B cell (primary cell): ENCODE measurements around the gene RAP1GAP2. TPM values are rescaled to one million over a fixed set of nuclear protein-coding genes. Genes with fewer than 3 reads are reported as not detected.
A peak's percentile ranks its signal among the peaks of the same experiment; 100 is the strongest.

Experiments
- ATAC-seq: fragments of 200-7000 bp; cut with Tn5 transposase; one replicate; pipeline ENCODE4 v1.10.0; 2021; ENCODE audit warnings: low read depth, mild to moderate bottlenecking, moderate number of reproducible peaks, moderate library complexity
- CTCF ChIA-PET: fragments of 350-600 bp; sonication (Branson Sonifier 250); formaldehyde crosslinking; loops from one replicate; lab custom pipeline; 2021; ENCODE audit warnings: antibody characterized with exemption, inconsistent platforms; lab: Charles Lee
- POLR2A ChIA-PET: fragments of 350-600 bp; sonication (Branson Sonifier 250); formaldehyde crosslinking; loops from one replicate; lab custom pipeline; 2021; ENCODE audit warnings: antibody characterized with exemption; lab: Charles Lee
- DNase-seq: peaks from one replicate; pipeline ENCODE4 v3.0.0; 2013
- H2AFZ ChIP-seq: 2 replicates; pipeline ENCODE4 v1.6.1; 2012; ENCODE audit warnings: mild to moderate bottlenecking, low read depth, low read length; ENCODE audit not compliant: insufficient read depth, poor library complexity, severe bottlenecking
- H3K27ac ChIP-seq, 2 donors: 1 replicate in 1 of 2; 2 replicates in 1 of 2; pipeline ENCODE4 v1.5.1; 2012 to 2013; ENCODE audit warnings: low read length in 2 of 2, mild to moderate bottlenecking in 2 of 2, moderate library complexity in 1 of 2
- H3K27me3 ChIP-seq, 4 experiments: fragments of 200-600 bp in 1 of 4; sonication (generic) in 1 of 4; replicated peaks in 1 of 4; 1 replicate in 2 of 4; 2 replicates in 2 of 4; pipeline versions ENCODE4 v1.6.1 to v1.7.0; 2013 to 2016; ENCODE audit warnings: low read length in 3 of 4, mild to moderate bottlenecking in 2 of 4, mixed read lengths in 1 of 4, moderate library complexity in 1 of 4; ENCODE audit not compliant: insufficient read depth in 4 of 4, control insufficient read depth in 3 of 4; ENCODE audit errors: control extremely low read depth in 1 of 4
- H3K36me3 ChIP-seq, 2 experiments: replicated peaks in 1 of 2; 1 replicate in 1 of 2; 2 replicates in 1 of 2; pipeline versions ENCODE4 v1.6.1 to v1.7.1; 2013; ENCODE audit warnings: low read length in 1 of 2; ENCODE audit not compliant: insufficient read depth in 2 of 2, control insufficient read depth in 1 of 2; ENCODE audit errors: control extremely low read depth in 1 of 2, extremely low read depth in 1 of 2
- H3K4me1 ChIP-seq, 2 donors: fragments of 200-600 bp in 1 of 2; sonication (generic) in 1 of 2; 1 replicate in 1 of 2; 2 replicates in 1 of 2; pipeline versions ENCODE4 v1.5.1 to v1.6.1; 2013 to 2017; ENCODE audit warnings: low read length in 2 of 2; ENCODE audit not compliant: control insufficient read depth in 2 of 2, insufficient read depth in 2 of 2
- H3K4me2 ChIP-seq: replicated peaks from 2 replicates; pipeline ENCODE3; 2012; ENCODE audit warnings: mild to moderate bottlenecking, low read depth, low read length; ENCODE audit not compliant: poor library complexity, severe bottlenecking
- H3K4me3 ChIP-seq, 5 experiments: fragments of 200-600 bp in 1 of 5; sonication (generic) in 1 of 5; 1 replicate in 3 of 5; 2 replicates in 2 of 5; pipeline versions ENCODE4 v1.5.1 to v1.7.0; 2011 to 2016; ENCODE audit warnings: low read length in 4 of 5, mild to moderate bottlenecking in 4 of 5, low read depth in 2 of 5, control low read depth in 1 of 5, moderate library complexity in 1 of 5; ENCODE audit not compliant: insufficient read depth in 1 of 5; ENCODE audit errors: control extremely low read depth in 1 of 5, extremely low read depth in 1 of 5
- H3K79me2 ChIP-seq: fragments of 200-600 bp; sonication (generic); one replicate; pipeline ENCODE4 v1.6.0; 2016; ENCODE audit warnings: low read length; ENCODE audit not compliant: control insufficient read depth, insufficient read depth
- H3K9ac ChIP-seq: fragments of 200-600 bp; sonication (generic); 2 replicates; pipeline ENCODE4 v1.6.1; 2017; ENCODE audit warnings: mild to moderate bottlenecking, low read length, moderate library complexity
- H3K9me3 ChIP-seq, 3 donors: one replicate each; pipeline versions ENCODE4 v1.6.1 to v1.7.1; 2013; ENCODE audit warnings: low read length in 2 of 3; ENCODE audit not compliant: control insufficient read depth in 2 of 3, insufficient read depth in 1 of 3; ENCODE audit errors: control extremely low read depth in 1 of 3
- H4K20me1 ChIP-seq: 2 replicates; pipeline ENCODE4 v1.6.0; 2012; ENCODE audit warnings: mild to moderate bottlenecking, low read length; ENCODE audit not compliant: insufficient read depth, control insufficient read depth, poor library complexity, severe bottlenecking
- H3K27ac Mint-ChIP-seq: one replicate; pipeline ENCODE4 v1.8.0; 2021; ENCODE audit warnings: mixed read lengths
- H3K27me3 Mint-ChIP-seq: one replicate; pipeline ENCODE4 v1.8.0; 2021; ENCODE audit warnings: mixed read lengths
- H3K4me1 Mint-ChIP-seq: one replicate; pipeline ENCODE4 v1.8.0; 2021; ENCODE audit warnings: mixed read lengths
- H3K4me3 Mint-ChIP-seq: one replicate; pipeline ENCODE4 v1.8.0; 2021; ENCODE audit warnings: mixed read lengths
- H3K9me3 Mint-ChIP-seq: one replicate; pipeline ENCODE4 v1.8.0; 2022; ENCODE audit warnings: mixed read lengths; ENCODE audit not compliant: insufficient read depth
- CTCF ChIP-seq: fragments of 200-600 bp; IDR thresholded peaks from one replicate; pipeline ENCODE4 v1.8.0; 2022; ENCODE audit warnings: antibody characterized with exemption, mild to moderate bottlenecking
- EZH2 ChIP-seq: IDR thresholded peaks from 2 replicates; pipeline ENCODE4 v1.6.1; 2012; ENCODE audit warnings: borderline replicate concordance, low read depth, mild to moderate bottlenecking, moderate library complexity, low read length; ENCODE audit not compliant: insufficient read depth, poor library complexity, severe bottlenecking
- WGBS: methylation state at CpG from one replicate; pipeline ENCODE4 v1.1.5; 2013; ENCODE audit warnings: missing lambda C conversion rate; ENCODE audit not compliant: insufficient coverage; 5-methylcytosine and 5-hydroxymethylcytosine counted together
- intact Hi-C: fragments of 100-400 bp; cut with micrococcal nuclease; formaldehyde crosslinking; loops from one replicate; pipeline ENCODE4 v1.10.0; 2022
- polyA plus RNA-seq: library from polyadenylated mRNA; depleted of rRNA; stranded (reverse); fragments of >200 nt; gene quantifications from 2 replicates; pipeline ENCODE4 v1.2.3, GENCODE V29; 2012
- total RNA-seq, 2 donors: library from RNA; stranded (reverse); fragments of 120-200 nt in 1 of 2; gene quantifications; 1 replicate in 1 of 2; 2 replicates in 1 of 2; pipeline versions ENCODE4 v1.2.3 to v1.2.4, GENCODE V29; 2013 to 2022

Gene RAP1GAP2
- total and polyA plus RNA-seq, 2 donors (not counting 1 experiment from before 2014, with no cell fraction given) = 14.9 to 16.4 TPM

DNA sequence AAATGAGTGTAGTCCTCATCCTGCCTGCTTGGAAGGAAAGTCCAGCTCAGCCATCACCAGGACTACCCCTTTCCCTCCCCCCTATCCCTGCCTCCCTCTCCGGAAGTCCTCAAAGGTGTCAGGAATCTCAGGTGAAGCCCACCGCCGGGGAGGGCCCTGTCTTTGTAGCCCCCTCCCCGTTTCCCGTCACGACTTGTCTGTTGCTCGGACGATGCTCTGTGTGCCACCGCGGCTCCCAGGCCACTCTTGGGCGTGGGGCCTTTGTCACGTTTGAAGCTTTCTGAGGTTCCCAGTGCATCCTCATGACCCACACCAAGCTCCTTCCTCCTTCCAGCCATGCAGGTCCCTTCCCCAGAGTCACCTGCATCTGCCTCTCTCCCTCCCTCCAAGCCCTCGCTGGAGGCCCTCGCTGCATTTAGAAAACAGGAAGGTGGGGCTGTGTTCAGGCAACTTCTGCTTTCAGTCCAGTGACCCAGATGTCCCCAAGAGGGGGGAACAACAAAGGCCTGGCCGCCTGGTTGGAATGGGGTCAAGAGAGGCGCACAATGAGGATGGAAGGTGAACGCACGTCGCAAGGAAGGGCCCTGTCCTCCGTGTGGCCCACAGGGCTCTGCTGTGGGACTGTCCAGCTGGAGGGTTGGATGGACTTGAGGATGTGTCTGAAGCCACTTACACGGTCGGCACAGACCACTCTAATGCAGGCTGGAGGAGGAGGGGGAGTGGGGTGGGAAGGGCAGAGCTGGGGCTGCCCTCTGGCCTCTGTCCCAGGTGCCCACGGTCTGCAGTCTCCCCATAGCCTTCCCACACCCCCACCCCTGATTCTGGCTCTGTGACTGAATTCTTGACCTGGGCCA lies 207.3 kb downstream of the RAP1GAP2 start:
- peak overlapping the region; percentile 36 to 56 (median 50) for H3K4me3 ChIP-seq
- ATAC-seq = peak; percentile 54
- TF ChIP-seq EZH2 = no peak
- no peak for TF ChIP-seq CTCF
- H3K4me1 Mint-ChIP-seq = peaks cover 39% of the 10 kb centered on the region
- intact Hi-C loops = loop anchor here (1.0 to 5.0 kb wide), 8 partner anchors 45 to 601 kb away; partner anchors contain the start of genes CLUH, MNT and TRPV3
- H3K4me1 ChIP-seq = peaks cover 37 to 46% of the 10 kb centered on the region in 2 donors
- no peaks in the 10 kb centered on the region for H3K27me3 Mint-ChIP-seq
- peak overlapping the region; percentile 87 for H3K4me2 ChIP-seq
- POLR2A ChIA-PET = interaction anchor here (0.6 to 3.9 kb wide), 13 partner anchors 9 to 1945 kb away, joined by 3 to 24 read pairs (median 4); partner anchors contain the start of genes PFN1 and RAP1GAP2
- CTCF ChIA-PET = interaction anchor here (0.6 to 5.0 kb wide), 12 partner anchors 10 to 290 kb away, joined by 3 to 61 read pairs (median 7); no protein-coding TSS in a partner anchor
- WGBS = 2% methylated on average over 20 of the region's 23 CpGs
- no peaks in the 10 kb centered on the region for H3K9me3 ChIP-seq
- peak overlapping the region; percentile 89 to 96 for H3K27ac ChIP-seq
- H4K20me1 ChIP-seq = no peaks in the 10 kb centered on the region
- no peaks in the 10 kb centered on the region for H3K27me3 ChIP-seq
- H2AFZ ChIP-seq = peak overlapping the region; percentile 69
- peaks cover 0 to 17% of the 10 kb centered on the region in 2 experiments for H3K36me3 ChIP-seq
- H3K27ac Mint-ChIP-seq = peak overlapping the region; percentile 100
- H3K79me2 ChIP-seq = peaks cover 6% of the 10 kb centered on the region
- no peaks in the 10 kb centered on the region for H3K9me3 Mint-ChIP-seq
- peak overlapping the region; percentile 68 for H3K9ac ChIP-seq
- peak overlapping the region; percentile 87 for H3K4me3 Mint-ChIP-seq
- peak; percentile 90 for DNase-seq
